Measurements from ENCODE around the gene DNAJB4.

DNA sequence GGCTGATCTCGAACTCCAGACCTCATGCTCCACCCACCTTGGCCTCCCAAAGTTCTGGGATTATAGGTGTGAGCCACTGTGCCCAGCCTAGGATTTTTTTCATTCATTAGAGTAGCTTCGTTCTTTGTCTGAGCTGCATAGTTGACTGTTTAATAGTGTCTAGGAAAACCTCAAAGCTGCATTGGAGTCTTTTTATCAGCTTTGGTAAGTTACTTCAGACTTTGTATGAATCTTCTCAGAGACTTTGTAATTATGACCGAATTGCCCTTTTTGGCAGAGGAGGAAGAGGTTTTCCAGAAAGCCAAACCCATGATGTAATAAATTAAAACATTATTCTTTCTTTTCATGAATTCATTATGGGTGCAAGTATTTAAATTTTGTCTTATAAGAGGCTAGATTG is 5.1 kb downstream of the DNAJB4 start:
- TF ChIP-seq, protein P1, sequence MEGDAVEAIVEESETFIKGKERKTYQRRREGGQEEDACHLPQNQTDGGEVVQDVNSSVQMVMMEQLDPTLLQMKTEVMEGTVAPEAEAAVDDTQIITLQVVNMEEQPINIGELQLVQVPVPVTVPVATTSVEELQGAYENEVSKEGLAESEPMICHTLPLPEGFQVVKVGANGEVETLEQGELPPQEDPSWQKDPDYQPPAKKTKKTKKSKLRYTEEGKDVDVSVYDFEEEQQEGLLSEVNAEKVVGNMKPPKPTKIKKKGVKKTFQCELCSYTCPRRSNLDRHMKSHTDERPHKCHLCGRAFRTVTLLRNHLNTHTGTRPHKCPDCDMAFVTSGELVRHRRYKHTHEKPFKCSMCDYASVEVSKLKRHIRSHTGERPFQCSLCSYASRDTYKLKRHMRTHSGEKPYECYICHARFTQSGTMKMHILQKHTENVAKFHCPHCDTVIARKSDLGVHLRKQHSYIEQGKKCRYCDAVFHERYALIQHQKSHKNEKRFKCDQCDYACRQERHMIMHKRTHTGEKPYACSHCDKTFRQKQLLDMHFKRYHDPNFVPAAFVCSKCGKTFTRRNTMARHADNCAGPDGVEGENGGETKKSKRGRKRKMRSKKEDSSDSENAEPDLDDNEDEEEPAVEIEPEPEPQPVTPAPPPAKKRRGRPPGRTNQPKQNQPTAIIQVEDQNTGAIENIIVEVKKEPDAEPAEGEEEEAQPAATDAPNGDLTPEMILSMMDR (IDR thresholded peaks at IDR 0.05; ENCODE audit: low read length) = no peak
- no peak for TF ChIP-seq EZH2 (IDR thresholded peaks at IDR 0.05; ENCODE audit: borderline replicate concordance, low read length)
